GM23248 (cell line): ENCODE data around the gene MACROD2. TPM values are rescaled to one million over a fixed set of nuclear protein-coding genes. Genes with fewer than 3 reads are reported as not detected.

Experiments used
- DNase-seq: peaks from one replicate; pipeline ENCODE4 v3.0.0-alpha.2; 2015
- H2AFZ ChIP-seq: fragments of 200-600 bp; sonication (generic); 2 replicates; pipeline ENCODE4 v1.6.1; 2016; ENCODE audit warnings: antibody characterized with exemption
- H3F3A ChIP-seq: fragments of 200-600 bp; sonication (generic); 2 replicates; pipeline ENCODE4 v1.6.1; 2016; ENCODE audit warnings: mild to moderate bottlenecking, antibody characterized with exemption, mixed run types; ENCODE audit not compliant: insufficient read depth
- H3K27ac ChIP-seq: fragments of 200-600 bp; sonication (generic); 2 replicates; pipeline ENCODE4 v1.5.1; 2016; ENCODE audit warnings: mild to moderate bottlenecking
- H3K27me3 ChIP-seq: fragments of 200-600 bp; sonication (generic); replicated peaks from 2 replicates; pipeline ENCODE4 v1.6.1; 2016; ENCODE audit warnings: mild to moderate bottlenecking; ENCODE audit not compliant: insufficient read depth
- H3K36me3 ChIP-seq: fragments of 200-600 bp; sonication (generic); 2 replicates; pipeline ENCODE4 v1.6.1; 2016; ENCODE audit warnings: low read depth, mild to moderate bottlenecking
- H3K4me1 ChIP-seq: fragments of 200-600 bp; sonication (generic); 2 replicates; pipeline ENCODE4 v1.6.1; 2016; ENCODE audit warnings: mild to moderate bottlenecking; ENCODE audit not compliant: insufficient read depth
- H3K4me2 ChIP-seq: fragments of 200-600 bp; sonication (generic); one replicate; pipeline ENCODE4 v1.6.1; 2016; ENCODE audit warnings: mild to moderate bottlenecking; ENCODE audit not compliant: unreplicated experiment
- H3K4me3 ChIP-seq: fragments of 200-600 bp; sonication (generic); 2 replicates; pipeline ENCODE4 v1.5.1; 2016; ENCODE audit warnings: mild to moderate bottlenecking
- H3K79me2 ChIP-seq: fragments of 200-600 bp; sonication (generic); 2 replicates; pipeline ENCODE4 v1.6.1; 2016; ENCODE audit warnings: mild to moderate bottlenecking; ENCODE audit not compliant: insufficient read depth
- H3K9ac ChIP-seq: fragments of 200-600 bp; sonication (generic); 2 replicates; pipeline ENCODE4 v1.6.1; 2016; ENCODE audit warnings: mild to moderate bottlenecking
- H3K9me2 ChIP-seq: fragments of 200-600 bp; sonication (generic); 2 replicates; pipeline ENCODE4 v1.6.1; 2016; ENCODE audit warnings: mixed run types, mild to moderate bottlenecking, moderate library complexity; ENCODE audit not compliant: insufficient read depth
- H3K9me3 ChIP-seq: fragments of 200-600 bp; sonication (generic); one replicate; pipeline ENCODE4 v1.6.1; 2017; ENCODE audit warnings: low read depth
- H4K20me1 ChIP-seq: fragments of 200-600 bp; sonication (generic); 2 replicates; pipeline ENCODE4 v1.6.0; 2016; ENCODE audit not compliant: insufficient read depth
- EZH2 ChIP-seq: fragments of 200-600 bp; sonication (generic); IDR thresholded peaks from 2 replicates; pipeline ENCODE4 v1.6.1; 2018; ENCODE audit warnings: antibody characterized with exemption, mild to moderate bottlenecking; ENCODE audit not compliant: insufficient read depth, poor library complexity, severe bottlenecking
- EZH2phosphoT487 ChIP-seq: fragments of 200-600 bp; sonication (generic); IDR thresholded peaks from 2 replicates; pipeline ENCODE4 v1.6.1; 2018; ENCODE audit warnings: antibody characterized with exemption, moderate library complexity, mild to moderate bottlenecking, low read depth; ENCODE audit not compliant: insufficient read depth
- WGBS, 2 experiments: methylation state at CpG; one replicate each; pipeline ENCODE4 v1.1.6; 2015 to 2017; ENCODE audit warnings: low lambda C conversion rate in 2 of 2, low coverage in 1 of 2; ENCODE audit errors: missing lambda C conversion rate in 2 of 2; 5-methylcytosine and 5-hydroxymethylcytosine counted together
- in situ Hi-C: fragments of 300-500 bp; cut with MboI; formaldehyde crosslinking; loops from 2 replicates; pipeline ENCODE4 v1.15.0; 2020
- polyA plus RNA-seq: library from polyadenylated mRNA; unstranded; fragments of >200 nt; fragmentation: Nextera tagmentation; extraction: Ambion mirVana; gene quantifications from 2 replicates; pipeline ENCODE4 v1.2.1, GENCODE V29; 2016
- total RNA-seq: library from RNA; depleted of rRNA; stranded (reverse); fragments of >200 nt; shearing (Covaris generic); gene quantifications from 2 replicates; pipeline ENCODE4 v1.2.3, GENCODE V29; 2014

The MACROD2 gene
- total and polyA plus RNA-seq, 2 experiments from 2014 or later, result 1.1 to 3.1 TPM

- TF ChIP-seq EZH2phosphoT487 (no peak), EZH2 (no peak)
- no peak for DNase-seq
- Histone ChIP-seq H3K4me2 (no peak overlapping the region), H3K9me3 (no peaks in the 10 kb centered on the region), H3K79me2 (no peaks in the 10 kb centered on the region), H2AFZ (no peak overlapping the region), H3K4me3 (no peak overlapping the region), H3K27me3 (no peaks in the 10 kb centered on the region), H4K20me1 (no peaks in the 10 kb centered on the region), H3K36me3 (no peaks in the 10 kb centered on the region), H3F3A (peaks cover 13% of the 10 kb centered on the region; the same call in 1 of the 2 replicates), H3K9me2 (no peaks in the 10 kb centered on the region), H3K27ac (no peak overlapping the region), H3K9ac (no peak overlapping the region), H3K4me1 (peaks cover 14% of the 10 kb centered on the region)
- WGBS, 2 experiments, result 77 to 78% methylated on average over 1 of the region's 1 CpG
- in situ Hi-C loops, result no loop called here
Measured at GRCh38 chr20:15209537-15209936, 1214.2 kb downstream of the MACROD2 start.

GRCh38 chr20:15214051-15214450, 1218.7 kb downstream of the MACROD2 start:
- H3K79me2 ChIP-seq, result no peaks in the 10 kb centered on the region
- DNase-seq, result no peak
- no peaks in the 10 kb centered on the region for H3K36me3 ChIP-seq
- no peak overlapping the region for H3K4me2 ChIP-seq
- no peaks in the 10 kb centered on the region for H4K20me1 ChIP-seq
- no peaks in the 10 kb centered on the region for H3F3A ChIP-seq
- H3K9me2 ChIP-seq, result no peaks in the 10 kb centered on the region
- in situ Hi-C loops, result no loop called here
- H3K27ac ChIP-seq, result no peak overlapping the region
- H3K9ac ChIP-seq, result no peak overlapping the region
- H3K27me3 ChIP-seq, result no peaks in the 10 kb centered on the region
- H3K4me1 ChIP-seq, result no peaks in the 10 kb centered on the region
- H3K9me3 ChIP-seq, result no peaks in the 10 kb centered on the region
- TF ChIP-seq EZH2, result no peak
- no peak for TF ChIP-seq EZH2phosphoT487
- WGBS, 2 experiments, result 21 to 30% methylated on average over 1 of the region's 1 CpG
- no peak overlapping the region for H2AFZ ChIP-seq
- H3K4me3 ChIP-seq, result no peak overlapping the region

GRCh38 chr20:15220009-15220656, 1224.8 kb downstream of the MACROD2 start:
- Histone ChIP-seq H2AFZ (no peak overlapping the region), H3K9ac (no peak overlapping the region), H3F3A (0 out of 2 replicates have a peak, but pooled peaks cover 8% of the 10 kb centered on the region), H3K4me2 (no peak overlapping the region), H3K27ac (peak overlapping the region; percentile 34), H3K9me2 (no peaks in the 10 kb centered on the region), H4K20me1 (no peaks in the 10 kb centered on the region), H3K27me3 (no peaks in the 10 kb centered on the region), H3K36me3 (no peaks in the 10 kb centered on the region), H3K4me3 (no peak overlapping the region), H3K79me2 (no peaks in the 10 kb centered on the region), H3K4me1 (peaks cover 22% of the 10 kb centered on the region), H3K9me3 (no peaks in the 10 kb centered on the region)
- WGBS, 2 experiments, result 55 to 58% methylated on average over 6 of the region's 6 CpGs
- in situ Hi-C loops, result no loop called here
- peak; percentile 54 for DNase-seq
- TF ChIP-seq EZH2 (no peak), EZH2phosphoT487 (no peak)

- 0 out of 2 replicates have a peak, but pooled peaks cover 8% of the 10 kb centered on the region for H3F3A ChIP-seq
- peaks cover 22% of the 10 kb centered on the region for H3K4me1 ChIP-seq
- peak; percentile 50 for DNase-seq
- H3K4me3 ChIP-seq, result no peak overlapping the region
- no peaks in the 10 kb centered on the region for H3K27me3 ChIP-seq
- 90 to 91% methylated on average over 6 of the region's 6 CpGs for WGBS, 2 experiments
- H3K36me3 ChIP-seq, result no peaks in the 10 kb centered on the region
- H3K9me3 ChIP-seq, result no peaks in the 10 kb centered on the region
- no peaks in the 10 kb centered on the region for H4K20me1 ChIP-seq
- TF ChIP-seq EZH2phosphoT487 (no peak), EZH2 (no peak)
- no peaks in the 10 kb centered on the region for H3K79me2 ChIP-seq
- H2AFZ ChIP-seq, result 0 out of 2 replicates have a peak overlapping the region, but pooled peaks have one; percentile 23
- H3K27ac ChIP-seq, result peak overlapping the region; percentile 34
- no peaks in the 10 kb centered on the region for H3K9me2 ChIP-seq
- in situ Hi-C loops, result no loop called here
- peak overlapping the region; percentile 13 for H3K4me2 ChIP-seq
- H3K9ac ChIP-seq, result no peak overlapping the region
Measured at GRCh38 chr20:15220778-15221565, 1225.7 kb downstream of the MACROD2 start.
